ENCODE data around the gene ZC2HC1B.

ZC2HC1B gene

GRCh38 chr6:143864234-143864633 is at the start of gene ZC2HC1B:
TSS of gene ZC2HC1B (plus strand) at chr6:143864474. CDS start at chr6:143864540, 66 bp downstream.
- TF ChIP-seq, protein P1, sequence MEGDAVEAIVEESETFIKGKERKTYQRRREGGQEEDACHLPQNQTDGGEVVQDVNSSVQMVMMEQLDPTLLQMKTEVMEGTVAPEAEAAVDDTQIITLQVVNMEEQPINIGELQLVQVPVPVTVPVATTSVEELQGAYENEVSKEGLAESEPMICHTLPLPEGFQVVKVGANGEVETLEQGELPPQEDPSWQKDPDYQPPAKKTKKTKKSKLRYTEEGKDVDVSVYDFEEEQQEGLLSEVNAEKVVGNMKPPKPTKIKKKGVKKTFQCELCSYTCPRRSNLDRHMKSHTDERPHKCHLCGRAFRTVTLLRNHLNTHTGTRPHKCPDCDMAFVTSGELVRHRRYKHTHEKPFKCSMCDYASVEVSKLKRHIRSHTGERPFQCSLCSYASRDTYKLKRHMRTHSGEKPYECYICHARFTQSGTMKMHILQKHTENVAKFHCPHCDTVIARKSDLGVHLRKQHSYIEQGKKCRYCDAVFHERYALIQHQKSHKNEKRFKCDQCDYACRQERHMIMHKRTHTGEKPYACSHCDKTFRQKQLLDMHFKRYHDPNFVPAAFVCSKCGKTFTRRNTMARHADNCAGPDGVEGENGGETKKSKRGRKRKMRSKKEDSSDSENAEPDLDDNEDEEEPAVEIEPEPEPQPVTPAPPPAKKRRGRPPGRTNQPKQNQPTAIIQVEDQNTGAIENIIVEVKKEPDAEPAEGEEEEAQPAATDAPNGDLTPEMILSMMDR (IDR thresholded peaks at IDR 0.05), result no peak
- Histone ChIP-seq H2AFZ (no peak within 1 kb of the TSS), H3K4me3 (ENCODE audit: low read depth, low read length) (no peak within 1 kb of the TSS), H3K27ac (no peak within 1 kb of the TSS), H3K4me2 (ENCODE audit: low read length) (no peak within 1 kb of the TSS), H3K9ac (no peak within 1 kb of the TSS), H3K4me1 (no peaks in the 10 kb centered on the region), H3K27me3 (ENCODE audit: control insufficient read depth, insufficient read depth, low read length) (no peaks in the 10 kb centered on the region), H3K36me3 (ENCODE audit: control insufficient read depth, insufficient read depth, low read length) (no peaks in the 10 kb centered on the region), H3K9me3 (ENCODE audit: control insufficient read depth, low read length) (no peaks in the 10 kb centered on the region), H3K79me2 (no peaks in the 10 kb centered on the region)

GRCh38 chr6:143817621-143818020 is 46.7 kb upstream of the ZC2HC1B start:
- H3K9ac ChIP-seq, result no peak overlapping the region
- no peaks in the 10 kb centered on the region for H3K9me3 ChIP-seq (ENCODE audit: control insufficient read depth, low read length)
- H3K27ac ChIP-seq, result no peak overlapping the region
- H3K36me3 ChIP-seq (ENCODE audit: control insufficient read depth, insufficient read depth, low read length), result no peaks in the 10 kb centered on the region
- H3K4me1 ChIP-seq, result no peaks in the 10 kb centered on the region
- no peak overlapping the region for H2AFZ ChIP-seq
- H3K27me3 ChIP-seq (ENCODE audit: control insufficient read depth, insufficient read depth, low read length), result no peaks in the 10 kb centered on the region
- TF ChIP-seq, protein P1 (IDR thresholded peaks at IDR 0.05), result no peak
- no peak overlapping the region for H3K4me2 ChIP-seq (ENCODE audit: low read length)
- no peaks in the 10 kb centered on the region for H3K79me2 ChIP-seq
- no peak overlapping the region for H3K4me3 ChIP-seq (ENCODE audit: low read depth, low read length)

DNA sequence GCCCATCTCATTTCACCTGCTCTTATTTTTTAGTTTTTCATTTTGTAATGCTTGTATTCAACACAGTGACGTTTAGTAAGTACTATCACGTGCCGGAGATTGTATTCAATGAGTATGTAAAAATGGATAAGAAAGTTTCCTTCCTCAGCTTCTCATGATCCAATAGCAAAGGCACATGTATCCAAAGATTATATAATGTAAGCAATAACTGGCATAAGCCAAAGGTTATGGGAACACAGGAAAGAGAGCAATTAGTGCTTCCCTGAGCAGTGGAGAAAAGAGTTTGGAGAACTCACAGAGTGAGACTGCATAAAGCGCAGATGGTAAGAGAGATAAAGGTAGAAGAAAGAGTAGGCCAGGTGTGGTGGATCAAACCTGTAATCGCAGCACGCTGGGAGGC is 42.9 kb upstream of the ZC2HC1B start:
- H3K9ac ChIP-seq, result no peak overlapping the region
- no peaks in the 10 kb centered on the region for H3K36me3 ChIP-seq (ENCODE audit: control insufficient read depth, insufficient read depth, low read length)
- no peaks in the 10 kb centered on the region for H3K9me3 ChIP-seq (ENCODE audit: control insufficient read depth, low read length)
- H3K4me1 ChIP-seq, result no peaks in the 10 kb centered on the region
- no peak overlapping the region for H2AFZ ChIP-seq
- H3K4me3 ChIP-seq (ENCODE audit: low read depth, low read length), result no peak overlapping the region
- TF ChIP-seq, protein P1 (IDR thresholded peaks at IDR 0.05), result no peak
- no peaks in the 10 kb centered on the region for H3K27me3 ChIP-seq (ENCODE audit: control insufficient read depth, insufficient read depth, low read length)
- H3K27ac ChIP-seq, result no peak overlapping the region
- H3K79me2 ChIP-seq, result no peaks in the 10 kb centered on the region
- H3K4me2 ChIP-seq (ENCODE audit: low read length), result no peak overlapping the region

DNA sequence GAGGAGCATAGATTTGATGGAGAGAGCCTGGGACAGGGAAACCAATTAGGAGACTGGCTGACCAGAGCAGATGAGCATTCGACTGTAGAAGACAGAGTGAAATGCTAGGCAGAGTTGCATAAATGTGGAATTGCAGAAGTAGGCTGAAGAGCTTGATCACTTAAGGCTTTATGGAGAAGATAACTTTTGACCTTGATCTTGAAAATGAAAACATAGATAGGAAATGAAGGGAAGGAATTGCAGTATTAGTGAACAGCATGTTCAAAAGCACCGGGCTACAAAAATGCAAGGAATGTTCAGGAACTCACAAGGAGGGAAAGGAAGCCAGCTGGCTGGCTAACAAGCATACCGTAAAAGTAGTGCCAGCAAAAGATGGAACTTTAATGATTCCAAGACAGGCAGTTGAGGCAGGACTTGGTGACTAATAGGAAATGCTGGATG is 41.7 kb upstream of the ZC2HC1B start:
- H3K27ac ChIP-seq, result no peak overlapping the region
- H3K9ac ChIP-seq, result no peak overlapping the region
- H3K36me3 ChIP-seq (ENCODE audit: control insufficient read depth, insufficient read depth, low read length), result no peaks in the 10 kb centered on the region
- H3K79me2 ChIP-seq, result no peaks in the 10 kb centered on the region
- TF ChIP-seq, protein P1 (IDR thresholded peaks at IDR 0.05), result no peak
- no peak overlapping the region for H3K4me2 ChIP-seq (ENCODE audit: low read length)
- no peak overlapping the region for H2AFZ ChIP-seq
- H3K27me3 ChIP-seq (ENCODE audit: control insufficient read depth, insufficient read depth, low read length), result no peaks in the 10 kb centered on the region
- H3K9me3 ChIP-seq (ENCODE audit: control insufficient read depth, low read length), result no peaks in the 10 kb centered on the region
- no peak overlapping the region for H3K4me3 ChIP-seq (ENCODE audit: low read depth, low read length)
- no peaks in the 10 kb centered on the region for H3K4me1 ChIP-seq

GRCh38 chr6:143823548-143823947 is 40.7 kb upstream of the ZC2HC1B start:
- Histone ChIP-seq H3K79me2 (no peaks in the 10 kb centered on the region), H3K36me3 (ENCODE audit: control insufficient read depth, insufficient read depth, low read length) (no peaks in the 10 kb centered on the region), H3K27ac (no peak overlapping the region), H3K4me2 (ENCODE audit: low read length) (no peak overlapping the region), H3K9ac (no peak overlapping the region), H3K9me3 (ENCODE audit: control insufficient read depth, low read length) (no peaks in the 10 kb centered on the region), H3K4me1 (no peaks in the 10 kb centered on the region), H3K27me3 (ENCODE audit: control insufficient read depth, insufficient read depth, low read length) (no peaks in the 10 kb centered on the region), H2AFZ (no peak overlapping the region), H3K4me3 (ENCODE audit: low read depth, low read length) (no peak overlapping the region)
- TF ChIP-seq, protein P1 (IDR thresholded peaks at IDR 0.05), result no peak
